Activated CD4-positive, alpha-beta T cell treated with anti-CD3 and anti-CD28 coated beads, Interleukin-2, amount 50 U/mL, for 48 hours (primary cell): Measurements from ENCODE around the gene RASGEF1C.

Source experiments
- DNase-seq, 2 experiments: peaks; one replicate each; pipeline ENCODE4 v3.0.0-alpha.2; 2020

The RASGEF1C gene

GRCh38 chr5:180079702-180080466 is 129.1 kb downstream of the RASGEF1C start:
- DNase-seq = no peak

GRCh38 chr5:180078348-180078747 is 130.7 kb downstream of the RASGEF1C start:
- DNase-seq = no peak

GRCh38 chr5:180077594-180078284 is 131.3 kb downstream of the RASGEF1C start:
- DNase-seq = no peak

- DNase-seq = no peak
These were observed 133.3 kb downstream of the RASGEF1C start for GRCh38 chr5:180075703-180076102.

GRCh38 chr5:180074462-180074861 is 134.5 kb downstream of the RASGEF1C start:
- no peak for DNase-seq

GRCh38 chr5:180072556-180072955 is 136.5 kb downstream of the RASGEF1C start:
- DNase-seq = no peak

- no peak for DNase-seq
These were observed 136.8 kb downstream of the RASGEF1C start for GRCh38 chr5:180072256-180072548.

GRCh38 chr5:180071531-180072255 is 137.3 kb downstream of the RASGEF1C start, which contains the start of gene RNF130:
Gene RNF130 (minus strand): TSS chr5:180071759. CDS start chr5:180071702, 57 bp downstream.
- peak; percentile 89 for DNase-seq

GRCh38 chr5:180070756-180071530 is 138.1 kb downstream of the RASGEF1C start:
- DNase-seq = peak; percentile 24 to 32

GRCh38 chr5:180069589-180070247 is 139.3 kb downstream of the RASGEF1C start:
- DNase-seq = no peak

GRCh38 chr5:180068519-180069090 is 140.4 kb downstream of the RASGEF1C start:
- DNase-seq = no peak

GRCh38 chr5:180067986-180068385 is 141.0 kb downstream of the RASGEF1C start:
- no peak for DNase-seq

GRCh38 chr5:180060192-180060591 is 148.8 kb downstream of the RASGEF1C start:
- DNase-seq = no peak

- no peak for DNase-seq
These were observed 149.7 kb downstream of the RASGEF1C start for GRCh38 chr5:180059326-180059725.

GRCh38 chr5:180056153-180056552 is 152.9 kb downstream of the RASGEF1C start:
- no peak for DNase-seq

GRCh38 chr5:180054226-180054625 is 154.8 kb downstream of the RASGEF1C start:
- DNase-seq = no peak

- no peak for DNase-seq
These were observed 155.9 kb downstream of the RASGEF1C start for GRCh38 chr5:180053061-180053602.

GRCh38 chr5:180052211-180052818 is 156.7 kb downstream of the RASGEF1C start:
- no peak for DNase-seq
